ENCODE results near the gene CDC73.
A peak's percentile ranks its signal among the peaks of the same experiment; 100 is the strongest.

CDC73 gene

GRCh38 chr1:193103759-193104501 lies 17.9 kb upstream of the CDC73 start:
- DNase-seq (no peak), ATAC-seq (ENCODE audit: insufficient read depth, low read depth) (no peak)
- Histone ChIP-seq H3K9me3 (ENCODE audit: insufficient read depth, low read length, severe bottlenecking) (no peaks in the 10 kb centered on the region), H3K79me2 (ENCODE audit: insufficient read depth, low read length) (peaks cover 15% of the 10 kb centered on the region), H3K4me3 (ENCODE audit: low read depth in 1 of 2, low read length in 2 of 2) (peak overlapping the region; percentile 74 to 79), H3K9ac (ENCODE audit: low read depth, low read length) (peak overlapping the region; percentile 73), H2AFZ (ENCODE audit: low read depth, low read length) (peak overlapping the region; percentile 80), H3K4me2 (ENCODE audit: insufficient read depth, low read length) (peak overlapping the region; percentile 81), H3K36me3 (ENCODE audit: insufficient read depth, low read length) (peaks cover 13% of the 10 kb centered on the region), H3K27me3 (ENCODE audit: insufficient read depth, low read length, poor library complexity) (peaks cover 5% of the 10 kb centered on the region), H3K27ac (ENCODE audit: low read length) (peak overlapping the region; percentile 33; the same call in 1 of the 2 replicates), H4K20me1 (ENCODE audit: insufficient read depth, low read length) (no peaks in the 10 kb centered on the region), H3K4me1 (ENCODE audit: insufficient read depth, low read length) (peaks cover 22% of the 10 kb centered on the region)
- TF ChIP-seq, protein P1, sequence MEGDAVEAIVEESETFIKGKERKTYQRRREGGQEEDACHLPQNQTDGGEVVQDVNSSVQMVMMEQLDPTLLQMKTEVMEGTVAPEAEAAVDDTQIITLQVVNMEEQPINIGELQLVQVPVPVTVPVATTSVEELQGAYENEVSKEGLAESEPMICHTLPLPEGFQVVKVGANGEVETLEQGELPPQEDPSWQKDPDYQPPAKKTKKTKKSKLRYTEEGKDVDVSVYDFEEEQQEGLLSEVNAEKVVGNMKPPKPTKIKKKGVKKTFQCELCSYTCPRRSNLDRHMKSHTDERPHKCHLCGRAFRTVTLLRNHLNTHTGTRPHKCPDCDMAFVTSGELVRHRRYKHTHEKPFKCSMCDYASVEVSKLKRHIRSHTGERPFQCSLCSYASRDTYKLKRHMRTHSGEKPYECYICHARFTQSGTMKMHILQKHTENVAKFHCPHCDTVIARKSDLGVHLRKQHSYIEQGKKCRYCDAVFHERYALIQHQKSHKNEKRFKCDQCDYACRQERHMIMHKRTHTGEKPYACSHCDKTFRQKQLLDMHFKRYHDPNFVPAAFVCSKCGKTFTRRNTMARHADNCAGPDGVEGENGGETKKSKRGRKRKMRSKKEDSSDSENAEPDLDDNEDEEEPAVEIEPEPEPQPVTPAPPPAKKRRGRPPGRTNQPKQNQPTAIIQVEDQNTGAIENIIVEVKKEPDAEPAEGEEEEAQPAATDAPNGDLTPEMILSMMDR (IDR thresholded peaks at IDR 0.05; ENCODE audit: borderline replicate concordance, extremely low read depth, low read length, poor library complexity, severe bottlenecking), result no peak
- TF ChIP-seq EZH2 (IDR thresholded peaks at IDR 0.05; ENCODE audit: borderline replicate concordance, low read depth, low read length, severe bottlenecking), result no peak

DNA sequence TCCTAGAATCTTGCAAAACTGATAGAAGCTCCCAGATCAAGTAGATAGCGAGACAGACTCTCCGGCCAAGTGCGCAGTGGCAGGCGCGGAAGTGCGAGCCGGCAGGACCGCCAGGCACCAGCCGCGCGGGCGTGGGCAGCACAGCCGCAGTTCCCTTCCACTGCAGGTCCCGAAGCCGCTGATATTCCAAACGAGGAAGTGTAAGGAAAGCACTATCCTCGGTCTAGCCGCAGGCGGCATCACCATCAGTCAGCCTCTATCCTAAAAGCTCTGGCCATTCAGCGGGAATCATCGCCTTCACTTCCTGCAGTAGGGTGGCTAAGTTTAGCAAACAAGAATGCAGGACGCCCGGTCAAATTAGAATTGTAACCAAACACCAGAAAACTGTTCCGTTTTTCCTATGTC lies 17.3 kb upstream of the CDC73 start:
- Histone ChIP-seq H3K9ac (ENCODE audit: low read depth, low read length) (peak overlapping the region; percentile 73), H3K27me3 (ENCODE audit: insufficient read depth, low read length, poor library complexity) (peaks cover 5% of the 10 kb centered on the region), H4K20me1 (ENCODE audit: insufficient read depth, low read length) (no peaks in the 10 kb centered on the region), H3K36me3 (ENCODE audit: insufficient read depth, low read length) (peaks cover 7% of the 10 kb centered on the region), H2AFZ (ENCODE audit: low read depth, low read length) (peak overlapping the region; percentile 80), H3K4me2 (ENCODE audit: insufficient read depth, low read length) (peak overlapping the region; percentile 81), H3K27ac (ENCODE audit: low read length) (peak overlapping the region; percentile 33; the same call in 1 of the 2 replicates), H3K4me3 (ENCODE audit: low read depth in 1 of 2, low read length in 2 of 2) (peak overlapping the region; percentile 74 to 79), H3K4me1 (ENCODE audit: insufficient read depth, low read length) (peaks cover 22% of the 10 kb centered on the region), H3K9me3 (ENCODE audit: insufficient read depth, low read length, severe bottlenecking) (no peaks in the 10 kb centered on the region), H3K79me2 (ENCODE audit: insufficient read depth, low read length) (peaks cover 15% of the 10 kb centered on the region)
- DNase-seq (no peak), ATAC-seq (ENCODE audit: insufficient read depth, low read depth) (peak; percentile 46)
- TF ChIP-seq, protein P1 (IDR thresholded peaks at IDR 0.05; ENCODE audit: borderline replicate concordance, extremely low read depth, low read length, poor library complexity, severe bottlenecking), result peak; percentile 2
- TF ChIP-seq EZH2 (IDR thresholded peaks at IDR 0.05; ENCODE audit: borderline replicate concordance, low read depth, low read length, severe bottlenecking), result no peak

DNA sequence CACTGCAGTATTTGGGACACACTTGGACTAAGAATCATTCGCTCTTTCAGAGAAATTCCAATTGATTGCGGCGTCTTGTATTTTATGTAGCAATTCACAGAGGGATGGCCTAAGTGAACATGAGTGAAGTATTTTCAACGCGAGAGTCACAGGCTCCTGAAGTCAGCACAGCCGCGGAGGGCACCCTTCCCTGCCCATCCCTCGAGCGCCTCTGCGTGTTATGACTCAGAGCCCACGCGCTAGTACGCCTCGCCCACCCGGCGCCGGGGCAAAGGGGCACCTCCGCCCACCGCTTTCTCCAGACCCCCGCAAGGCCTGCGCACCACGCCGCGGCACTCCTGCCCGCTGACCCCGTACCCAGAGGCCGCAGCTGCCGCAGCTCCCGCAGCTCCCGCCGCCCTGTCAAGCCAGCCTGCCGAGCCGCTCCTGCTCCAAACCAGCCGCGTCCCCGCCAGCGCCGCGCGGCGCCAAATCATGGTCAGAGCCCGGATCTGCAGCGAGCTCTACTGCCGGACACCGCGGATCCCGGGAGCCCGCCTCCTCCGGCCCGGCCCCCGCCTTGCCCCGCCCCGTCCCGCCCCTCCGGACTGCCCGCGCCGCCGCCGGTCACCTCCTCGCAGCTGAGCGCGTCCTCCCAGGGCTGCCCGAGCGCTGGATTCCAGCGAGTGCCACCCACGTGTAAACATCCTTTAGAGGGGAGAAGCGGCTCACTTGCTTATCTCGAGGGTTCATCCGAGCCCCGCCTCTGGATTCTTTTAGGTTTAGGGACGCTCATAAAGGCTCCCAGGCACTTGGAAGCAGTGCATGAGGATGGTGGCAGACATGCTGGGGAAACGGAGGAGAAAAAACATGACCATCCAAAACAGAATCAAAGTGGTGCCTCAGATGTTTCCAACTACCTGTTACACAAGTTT lies 16.7 kb upstream of the CDC73 start, which contains the start of gene GLRX2:
Gene GLRX2, minus strand, starts transcription at position 508 of the 914 bp plus-strand sequence. Its CDS starts 32 bp downstream, at position 476.
- Histone ChIP-seq H3K9me3 (ENCODE audit: insufficient read depth, low read length, severe bottlenecking) (no peaks in the 10 kb centered on the region), H3K27me3 (ENCODE audit: insufficient read depth, low read length, poor library complexity) (peaks cover 5% of the 10 kb centered on the region), H3K4me3 (ENCODE audit: low read depth in 1 of 2, low read length in 2 of 2) (peak within 1 kb of the TSS; percentile 74 to 79), H3K79me2 (ENCODE audit: insufficient read depth, low read length) (peaks cover 15% of the 10 kb centered on the region), H2AFZ (ENCODE audit: low read depth, low read length) (peak within 1 kb of the TSS; percentile 80), H3K36me3 (ENCODE audit: insufficient read depth, low read length) (peaks cover under 1% of the 10 kb centered on the region; the same call in 1 of the 2 replicates), H3K9ac (ENCODE audit: low read depth, low read length) (peak within 1 kb of the TSS; percentile 73), H3K4me2 (ENCODE audit: insufficient read depth, low read length) (peak within 1 kb of the TSS; percentile 81), H3K4me1 (ENCODE audit: insufficient read depth, low read length) (peaks cover 22% of the 10 kb centered on the region), H4K20me1 (ENCODE audit: insufficient read depth, low read length) (no peaks in the 10 kb centered on the region), H3K27ac (ENCODE audit: low read length) (peak within 1 kb of the TSS; percentile 49; the same call in 1 of the 2 replicates)
- DNase-seq, result peak; percentile 62
- no peak for TF ChIP-seq EZH2 (IDR thresholded peaks at IDR 0.05; ENCODE audit: borderline replicate concordance, low read depth, low read length, severe bottlenecking)
- TF ChIP-seq, protein P1 (IDR thresholded peaks at IDR 0.05; ENCODE audit: borderline replicate concordance, extremely low read depth, low read length, poor library complexity, severe bottlenecking), result no peak
- peak; percentile 92 for ATAC-seq (ENCODE audit: insufficient read depth, low read depth)
